HepG2 (cell line): ENCODE data around the gene CAMK1D. TPM values are rescaled to one million over a fixed set of nuclear protein-coding genes. Genes with fewer than 3 reads are reported as not detected.

Source experiments
- ATF4 ChIP-seq, 2 experiments: fragments of 450-650 bp in 1 of 2; sonication (generic) in 1 of 2; formaldehyde crosslinking; IDR thresholded peaks; 2 replicates each; pipeline versions ENCODE4 v1.5.0 to v1.8.0; 2020 to 2022; ENCODE audit warnings: mild to moderate bottlenecking in 1 of 2, missing genetic modification reagents in 1 of 2
- ATF5 ChIP-seq: sonication (generic); formaldehyde crosslinking; IDR thresholded peaks from 2 replicates; pipeline ENCODE4 v1.4.0; 2020; ENCODE audit warnings: mild to moderate bottlenecking, low read depth, missing genetic modification reagents
- BCL6 ChIP-seq: IDR thresholded peaks from 2 replicates; pipeline ENCODE4 v1.6.1; 2016; ENCODE audit warnings: missing genetic modification reagents, missing compliant biosample characterization
- CBX1 ChIP-seq: IDR thresholded peaks from one replicate; pipeline ENCODE4 v1.6.1; 2016; ENCODE audit warnings: antibody characterized with exemption, low read depth
- CC2D1A ChIP-seq: sonication (generic); formaldehyde crosslinking; IDR thresholded peaks from 2 replicates; pipeline ENCODE4 v1.8.1; 2023; ENCODE audit warnings: mild to moderate bottlenecking, missing genetic modification reagents
- DRAP1 ChIP-seq: IDR thresholded peaks from 2 replicates; pipeline ENCODE4 v1.6.1; 2016; ENCODE audit warnings: missing genetic modification reagents, missing compliant biosample characterization
- GTF2F1 ChIP-seq: fragments of 150-350 bp; IDR thresholded peaks from 2 replicates; pipeline ENCODE4 v1.6.1; 2014; ENCODE audit warnings: low read length
- HIVEP1 ChIP-seq: sonication (generic); formaldehyde crosslinking; IDR thresholded peaks from 2 replicates; pipeline ENCODE4 v1.4.0; 2020; ENCODE audit warnings: mild to moderate bottlenecking, missing genetic modification reagents
- IRF9 ChIP-seq: sonication (generic); formaldehyde crosslinking; IDR thresholded peaks from 2 replicates; pipeline ENCODE4 v1.8.0; 2022; ENCODE audit warnings: missing genetic modification reagents, mild to moderate bottlenecking, borderline replicate concordance
- REPIN1 ChIP-seq: sonication (generic); formaldehyde crosslinking; IDR thresholded peaks from 2 replicates; pipeline ENCODE4 v1.8.0; 2022; ENCODE audit warnings: missing genetic modification reagents, low read depth, mild to moderate bottlenecking, borderline replicate concordance
- RXRB ChIP-seq: IDR thresholded peaks from 2 replicates; pipeline ENCODE4 v1.6.1; 2016; ENCODE audit warnings: borderline replicate concordance, missing genetic modification reagents, missing compliant biosample characterization
- SP2 ChIP-seq: sonication (generic); formaldehyde crosslinking; IDR thresholded peaks from 2 replicates; pipeline ENCODE4 v1.5.1; 2020; ENCODE audit warnings: mild to moderate bottlenecking, missing genetic modification reagents
- TRAFD1 ChIP-seq: sonication (generic); formaldehyde crosslinking; IDR thresholded peaks from 2 replicates; pipeline ENCODE4 v1.5.1; 2020; ENCODE audit warnings: missing genetic modification reagents, mild to moderate bottlenecking, borderline replicate concordance
- UBTF ChIP-seq: sonication (generic); formaldehyde crosslinking; IDR thresholded peaks from 2 replicates; pipeline ENCODE4 v1.4.0; 2020; ENCODE audit warnings: mild to moderate bottlenecking, missing genetic modification reagents
- ZFP91 ChIP-seq: sonication (generic); formaldehyde crosslinking; IDR thresholded peaks from 2 replicates; pipeline ENCODE4 v1.9.0; 2022; ENCODE audit warnings: missing genetic modification reagents, mild to moderate bottlenecking, borderline replicate concordance
- ZIK1 ChIP-seq: sonication (generic); formaldehyde crosslinking; IDR thresholded peaks from 2 replicates; pipeline ENCODE4 v1.5.0; 2020; ENCODE audit warnings: mild to moderate bottlenecking, low read depth, missing genetic modification reagents, borderline replicate concordance
- ZNF121 ChIP-seq: sonication (generic); formaldehyde crosslinking; IDR thresholded peaks from 2 replicates; pipeline ENCODE4 v1.5.0; 2020; ENCODE audit warnings: mild to moderate bottlenecking, missing genetic modification reagents
- ZNF326 ChIP-seq: sonication (generic); formaldehyde crosslinking; IDR thresholded peaks from 2 replicates; pipeline ENCODE4 v1.4.0; 2020; ENCODE audit warnings: missing genetic modification reagents, borderline replicate concordance
- ZNF562 ChIP-seq: sonication (generic); formaldehyde crosslinking; IDR thresholded peaks from 2 replicates; pipeline ENCODE4 v1.8.0; 2022; ENCODE audit warnings: missing genetic modification reagents, borderline replicate concordance
- ZNF7 ChIP-seq: IDR thresholded peaks from 2 replicates; pipeline ENCODE4 v1.6.1; 2016; ENCODE audit warnings: missing biosample characterization, missing genetic modification reagents
- polyA plus RNA-seq, 8 experiments: library from polyadenylated mRNA; depleted of rRNA in 3 of 8; stranded (reverse) in 7 of 8; unstranded in 1 of 8; fragments of >200 nt; fragmentation: Illumina TruSeq in 4 of 8; extraction: Trizol in 4 of 8; gene quantifications; 2 replicates each; pipeline versions ENCODE4 v1.2.1 to v1.2.3, GENCODE V29; 2011 to 2016; ENCODE audit warnings: low read depth in 4 of 8, missing spikeins in 1 of 8, mixed read lengths in 1 of 8; ENCODE audit not compliant: insufficient read depth in 1 of 8
- total RNA-seq, 5 experiments: library from RNA; depleted of rRNA; stranded (reverse); fragments of >200 nt; fragmentation: Illumina TruSeq; extraction: Trizol; gene quantifications; 2 replicates each; pipeline ENCODE4 v1.2.3, GENCODE V29; 2016; ENCODE audit warnings: low read depth in 1 of 5

The CAMK1D gene
- total and polyA plus RNA-seq, 2 of the 13 experiments (the other 11 are each of a cell fraction or from before 2014, with no cell fraction given): under 0.01 TPM; not detected in 1

GRCh38 chr10:12631787-12632562 is 282.6 kb downstream of the CAMK1D start (continued):
- TF ChIP-seq UBTF (CRISPR knock-in tag): no peak
- no peak for TF ChIP-seq ZNF326 (CRISPR knock-in tag)
- no peak for TF ChIP-seq DRAP1
- TF ChIP-seq ATF4 (CRISPR knock-in tag; IDR thresholded peaks at IDR 0.05): 0 out of 4 replicates have a peak, but pooled peaks of 1 of the 2 experiments have one; percentile 17
- no peak for TF ChIP-seq CC2D1A (CRISPR knock-in tag)
- TF ChIP-seq ATF5 (CRISPR knock-in tag): no peak
- no peak for TF ChIP-seq TRAFD1 (CRISPR knock-in tag)
- no peak for TF ChIP-seq ZNF562
- TF ChIP-seq RXRB (CRISPR knock-in tag): no peak
- no peak for TF ChIP-seq HIVEP1 (CRISPR knock-in tag)
- 0 out of 2 replicates have a peak, but pooled peaks have one; percentile 6 for TF ChIP-seq BCL6 (CRISPR knock-in tag)
- TF ChIP-seq ZNF121 (CRISPR knock-in tag): no peak
- TF ChIP-seq ZNF7 (CRISPR knock-in tag): no peak
- TF ChIP-seq ZFP91 (CRISPR knock-in tag): no peak
- no peak for TF ChIP-seq GTF2F1
- TF ChIP-seq ZIK1: no peak
- TF ChIP-seq REPIN1 (CRISPR knock-in tag): no peak
- no peak for TF ChIP-seq CBX1
- no peak for TF ChIP-seq SP2 (CRISPR knock-in tag)
- TF ChIP-seq IRF9 (CRISPR knock-in tag): no peak
